Putamen (tissue), 1 donor: Measurements from ENCODE around the gene USP7.
A peak's percentile ranks its signal among the peaks of the same experiment; 100 is the strongest.
"Not testable (repeated sequence)": the region's sequence is repeated elsewhere in the genome, so short reads cannot be mapped to it uniquely, and the experiment has no call there.

Source experiments
- DNase-seq: peaks from one replicate; pipeline ENCODE4 v3.0.0-alpha.2; 2016; ENCODE audit warnings: low spot score

The USP7 gene

GRCh38 chr16:8972843-8973586 is 9.3 kb upstream of the USP7 start:
- no peak for DNase-seq

- DNase-seq, result no peak
These were observed 7.7 kb upstream of the USP7 start for GRCh38 chr16:8971416-8971815.

- not testable (repeated sequence) for DNase-seq
These were observed 5.6 kb upstream of the USP7 start for GRCh38 chr16:8969202-8969897.

GRCh38 chr16:8968054-8968453 is 4.3 kb upstream of the USP7 start:
- not testable (repeated sequence) for DNase-seq

GRCh38 chr16:8967132-8967821 is 3.6 kb upstream of the USP7 start:
- no peak for DNase-seq

GRCh38 chr16:8966817-8967131 is 3.1 kb upstream of the USP7 start:
- DNase-seq, result no peak

GRCh38 chr16:8964462-8964861 is 756 bp upstream of the USP7 start:
- no peak for DNase-seq

- no peak for DNase-seq
These were observed 491 bp downstream of the USP7 start for GRCh38 chr16:8963010-8963820.

GRCh38 chr16:8962393-8963009 is 1.2 kb downstream of the USP7 start:
- no peak for DNase-seq

- DNase-seq, result no peak
These were observed 1.8 kb downstream of the USP7 start for GRCh38 chr16:8961811-8962390.

GRCh38 chr16:8960788-8961109 is 3.0 kb downstream of the USP7 start:
- no peak for DNase-seq

GRCh38 chr16:8959921-8960787 is 3.6 kb downstream of the USP7 start:
- DNase-seq, result no peak

GRCh38 chr16:8958344-8959167 is 5.2 kb downstream of the USP7 start:
- no peak for DNase-seq

GRCh38 chr16:8957509-8958157 is 6.1 kb downstream of the USP7 start:
- DNase-seq, result no peak

- peak; percentile 43 for DNase-seq
These were observed 6.7 kb downstream of the USP7 start for GRCh38 chr16:8957063-8957397.

- DNase-seq, result no peak
These were observed 7.2 kb downstream of the USP7 start for GRCh38 chr16:8956265-8957062.

GRCh38 chr16:8955828-8956227 is 7.9 kb downstream of the USP7 start:
- no peak for DNase-seq

- DNase-seq, result no peak
These were observed 10.6 kb downstream of the USP7 start for GRCh38 chr16:8953064-8953463.
